ENCODE results near the gene RAB11A.

The RAB11A gene

GRCh38 chr15:65841121-65841930 is 28.0 kb upstream of the RAB11A start:
- H3K36me3 ChIP-seq (ENCODE audit: control insufficient read depth in 5 of 5, insufficient read depth in 5 of 5, low read length in 5 of 5) = no peaks in the 10 kb centered on the region
- H3K27me3 ChIP-seq (ENCODE audit: control insufficient read depth in 5 of 5, insufficient read depth in 4 of 5, low read length in 5 of 5) = no peaks in the 10 kb centered on the region
- H3K27ac ChIP-seq (ENCODE audit: low read depth, low read length) = no peak overlapping the region
- peaks cover 0 to 13% (median 10%) of the 10 kb centered on the region in 5 donors for H3K4me1 ChIP-seq (ENCODE audit: control insufficient read depth in 5 of 5, insufficient read depth in 5 of 5, low read length in 5 of 5)
- peak overlapping the region; percentile 12 to 62 (median 16) for H3K9ac ChIP-seq (ENCODE audit: low read length in 5 of 5)
- H3K9me3 ChIP-seq (ENCODE audit: control insufficient read depth in 5 of 5, low read length in 5 of 5) = no peaks in the 10 kb centered on the region
- H3K4me3 ChIP-seq (ENCODE audit: low read depth in 1 of 5, low read length in 5 of 5) = peak overlapping the region; percentile 1 to 58 (median 53)

- no peak overlapping the region for H3K4me3 ChIP-seq (ENCODE audit: low read depth in 1 of 5, low read length in 5 of 5)
- no peak overlapping the region for H3K9ac ChIP-seq (ENCODE audit: low read length in 5 of 5)
- H3K4me1 ChIP-seq (ENCODE audit: control insufficient read depth in 5 of 5, insufficient read depth in 5 of 5, low read length in 5 of 5) = peaks cover 0 to 9% (median 8%) of the 10 kb centered on the region in 5 donors
- no peaks in the 10 kb centered on the region for H3K36me3 ChIP-seq (ENCODE audit: control insufficient read depth in 5 of 5, insufficient read depth in 5 of 5, low read length in 5 of 5)
- no peaks in the 10 kb centered on the region for H3K27me3 ChIP-seq (ENCODE audit: control insufficient read depth in 5 of 5, insufficient read depth in 4 of 5, low read length in 5 of 5)
- no peak overlapping the region for H3K27ac ChIP-seq (ENCODE audit: low read depth, low read length)
- no peaks in the 10 kb centered on the region for H3K9me3 ChIP-seq (ENCODE audit: control insufficient read depth in 5 of 5, low read length in 5 of 5)
Measured at GRCh38 chr15:65845826-65846519, 23.3 kb upstream of the RAB11A start.

GRCh38 chr15:65847989-65848388 is 21.3 kb upstream of the RAB11A start:
- Histone ChIP-seq H3K9ac (ENCODE audit: low read length in 5 of 5) (no peak overlapping the region), H3K4me1 (ENCODE audit: control insufficient read depth in 5 of 5, insufficient read depth in 5 of 5, low read length in 5 of 5) (no peaks in the 10 kb centered on the region), H3K27ac (ENCODE audit: low read depth, low read length) (no peak overlapping the region), H3K9me3 (ENCODE audit: control insufficient read depth in 5 of 5, low read length in 5 of 5) (no peaks in the 10 kb centered on the region), H3K36me3 (ENCODE audit: control insufficient read depth in 5 of 5, insufficient read depth in 5 of 5, low read length in 5 of 5) (no peaks in the 10 kb centered on the region), H3K27me3 (ENCODE audit: control insufficient read depth in 5 of 5, insufficient read depth in 4 of 5, low read length in 5 of 5) (no peaks in the 10 kb centered on the region), H3K4me3 (ENCODE audit: low read depth in 1 of 5, low read length in 5 of 5) (no peak overlapping the region)

GRCh38 chr15:65851981-65852380 is 17.3 kb upstream of the RAB11A start:
- H3K27ac ChIP-seq (ENCODE audit: low read depth, low read length) = no peak overlapping the region
- no peaks in the 10 kb centered on the region for H3K36me3 ChIP-seq (ENCODE audit: control insufficient read depth in 5 of 5, insufficient read depth in 5 of 5, low read length in 5 of 5)
- H3K4me1 ChIP-seq (ENCODE audit: control insufficient read depth in 5 of 5, insufficient read depth in 5 of 5, low read length in 5 of 5) = no peaks in the 10 kb centered on the region
- no peaks in the 10 kb centered on the region for H3K27me3 ChIP-seq (ENCODE audit: control insufficient read depth in 5 of 5, insufficient read depth in 4 of 5, low read length in 5 of 5)
- no peak overlapping the region for H3K4me3 ChIP-seq (ENCODE audit: low read depth in 1 of 5, low read length in 5 of 5)
- H3K9me3 ChIP-seq (ENCODE audit: control insufficient read depth in 5 of 5, low read length in 5 of 5) = no peaks in the 10 kb centered on the region
- no peak overlapping the region for H3K9ac ChIP-seq (ENCODE audit: low read length in 5 of 5)

GRCh38 chr15:65856821-65857455 is 12.4 kb upstream of the RAB11A start:
- H3K9ac ChIP-seq (ENCODE audit: low read length in 5 of 5) = no peak overlapping the region
- no peaks in the 10 kb centered on the region for H3K27me3 ChIP-seq (ENCODE audit: control insufficient read depth in 5 of 5, insufficient read depth in 4 of 5, low read length in 5 of 5)
- no peaks in the 10 kb centered on the region for H3K36me3 ChIP-seq (ENCODE audit: control insufficient read depth in 5 of 5, insufficient read depth in 5 of 5, low read length in 5 of 5)
- H3K9me3 ChIP-seq (ENCODE audit: control insufficient read depth in 5 of 5, low read length in 5 of 5) = no peaks in the 10 kb centered on the region
- peaks cover 0 to 3% (median 0%) of the 10 kb centered on the region in 5 donors for H3K4me1 ChIP-seq (ENCODE audit: control insufficient read depth in 5 of 5, insufficient read depth in 5 of 5, low read length in 5 of 5)
- no peak overlapping the region for H3K4me3 ChIP-seq (ENCODE audit: low read depth in 1 of 5, low read length in 5 of 5)
- no peak overlapping the region for H3K27ac ChIP-seq (ENCODE audit: low read depth, low read length)

- Histone ChIP-seq H3K27me3 (ENCODE audit: control insufficient read depth in 5 of 5, insufficient read depth in 4 of 5, low read length in 5 of 5) (no peaks in the 10 kb centered on the region), H3K36me3 (ENCODE audit: control insufficient read depth in 5 of 5, insufficient read depth in 5 of 5, low read length in 5 of 5) (no peaks in the 10 kb centered on the region), H3K27ac (ENCODE audit: low read depth, low read length) (no peak overlapping the region), H3K9ac (ENCODE audit: low read length in 5 of 5) (no peak overlapping the region), H3K4me1 (ENCODE audit: control insufficient read depth in 5 of 5, insufficient read depth in 5 of 5, low read length in 5 of 5) (peaks cover 0 to 6% (median 0%) of the 10 kb centered on the region in 5 donors), H3K4me3 (ENCODE audit: low read depth in 1 of 5, low read length in 5 of 5) (no peak overlapping the region), H3K9me3 (ENCODE audit: control insufficient read depth in 5 of 5, low read length in 5 of 5) (no peaks in the 10 kb centered on the region)
Measured at GRCh38 chr15:65857718-65858402, 11.4 kb upstream of the RAB11A start.

- no peaks in the 10 kb centered on the region for H3K9me3 ChIP-seq (ENCODE audit: control insufficient read depth in 5 of 5, low read length in 5 of 5)
- H3K4me3 ChIP-seq (ENCODE audit: low read depth in 1 of 5, low read length in 5 of 5) = peak overlapping the region in 1 of 5 donors; percentile 10
- no peaks in the 10 kb centered on the region for H3K36me3 ChIP-seq (ENCODE audit: control insufficient read depth in 5 of 5, insufficient read depth in 5 of 5, low read length in 5 of 5)
- H3K9ac ChIP-seq (ENCODE audit: low read length in 5 of 5) = no peak overlapping the region
- peaks cover 0 to 8% (median 0%) of the 10 kb centered on the region in 5 donors for H3K4me1 ChIP-seq (ENCODE audit: control insufficient read depth in 5 of 5, insufficient read depth in 5 of 5, low read length in 5 of 5)
- H3K27me3 ChIP-seq (ENCODE audit: control insufficient read depth in 5 of 5, insufficient read depth in 4 of 5, low read length in 5 of 5) = no peaks in the 10 kb centered on the region
- H3K27ac ChIP-seq (ENCODE audit: low read depth, low read length) = no peak overlapping the region
Measured at GRCh38 chr15:65862682-65863081, 6.6 kb upstream of the RAB11A start.

- Histone ChIP-seq H3K27ac (ENCODE audit: low read depth, low read length) (no peak overlapping the region), H3K9ac (ENCODE audit: low read length in 5 of 5) (peak overlapping the region in 1 of 5 donors; percentile 20), H3K4me1 (ENCODE audit: control insufficient read depth in 5 of 5, insufficient read depth in 5 of 5, low read length in 5 of 5) (peaks cover 0 to 8% (median 0%) of the 10 kb centered on the region in 5 donors), H3K27me3 (ENCODE audit: control insufficient read depth in 5 of 5, insufficient read depth in 4 of 5, low read length in 5 of 5) (no peaks in the 10 kb centered on the region), H3K9me3 (ENCODE audit: control insufficient read depth in 5 of 5, low read length in 5 of 5) (no peaks in the 10 kb centered on the region), H3K36me3 (ENCODE audit: control insufficient read depth in 5 of 5, insufficient read depth in 5 of 5, low read length in 5 of 5) (no peaks in the 10 kb centered on the region), H3K4me3 (ENCODE audit: low read depth in 1 of 5, low read length in 5 of 5) (no peak overlapping the region)
Measured at GRCh38 chr15:65863106-65863505, 6.2 kb upstream of the RAB11A start.

GRCh38 chr15:65867244-65867643 is 2.0 kb upstream of the RAB11A start:
- no peaks in the 10 kb centered on the region for H3K9me3 ChIP-seq (ENCODE audit: control insufficient read depth in 5 of 5, low read length in 5 of 5)
- H3K4me1 ChIP-seq (ENCODE audit: control insufficient read depth in 5 of 5, insufficient read depth in 5 of 5, low read length in 5 of 5) = peaks cover 0 to 24% (median 19%) of the 10 kb centered on the region in 5 donors
- no peaks in the 10 kb centered on the region for H3K36me3 ChIP-seq (ENCODE audit: control insufficient read depth in 5 of 5, insufficient read depth in 5 of 5, low read length in 5 of 5)
- no peak overlapping the region for H3K9ac ChIP-seq (ENCODE audit: low read length in 5 of 5)
- no peak overlapping the region for H3K4me3 ChIP-seq (ENCODE audit: low read depth in 1 of 5, low read length in 5 of 5)
- H3K27ac ChIP-seq (ENCODE audit: low read depth, low read length) = no peak overlapping the region
- H3K27me3 ChIP-seq (ENCODE audit: control insufficient read depth in 5 of 5, insufficient read depth in 4 of 5, low read length in 5 of 5) = no peaks in the 10 kb centered on the region

Measured in subcutaneous abdominal adipose tissue (tissue), 5 donors.